Limb (tissue), 2 donors: ENCODE measurements around the gene HS3ST6.
A peak's percentile ranks its signal among the peaks of the same experiment; 100 is the strongest.
"Not testable (repeated sequence)": the region's sequence is repeated elsewhere in the genome, so short reads cannot be mapped to it uniquely, and the experiment has no call there.

Experiments
- DNase-seq, 2 donors: peaks; one replicate each; pipeline ENCODE4 v3.0.0-alpha.2; 2016; ENCODE audit errors: extremely low spot score in 2 of 2

Gene HS3ST6

DNA sequence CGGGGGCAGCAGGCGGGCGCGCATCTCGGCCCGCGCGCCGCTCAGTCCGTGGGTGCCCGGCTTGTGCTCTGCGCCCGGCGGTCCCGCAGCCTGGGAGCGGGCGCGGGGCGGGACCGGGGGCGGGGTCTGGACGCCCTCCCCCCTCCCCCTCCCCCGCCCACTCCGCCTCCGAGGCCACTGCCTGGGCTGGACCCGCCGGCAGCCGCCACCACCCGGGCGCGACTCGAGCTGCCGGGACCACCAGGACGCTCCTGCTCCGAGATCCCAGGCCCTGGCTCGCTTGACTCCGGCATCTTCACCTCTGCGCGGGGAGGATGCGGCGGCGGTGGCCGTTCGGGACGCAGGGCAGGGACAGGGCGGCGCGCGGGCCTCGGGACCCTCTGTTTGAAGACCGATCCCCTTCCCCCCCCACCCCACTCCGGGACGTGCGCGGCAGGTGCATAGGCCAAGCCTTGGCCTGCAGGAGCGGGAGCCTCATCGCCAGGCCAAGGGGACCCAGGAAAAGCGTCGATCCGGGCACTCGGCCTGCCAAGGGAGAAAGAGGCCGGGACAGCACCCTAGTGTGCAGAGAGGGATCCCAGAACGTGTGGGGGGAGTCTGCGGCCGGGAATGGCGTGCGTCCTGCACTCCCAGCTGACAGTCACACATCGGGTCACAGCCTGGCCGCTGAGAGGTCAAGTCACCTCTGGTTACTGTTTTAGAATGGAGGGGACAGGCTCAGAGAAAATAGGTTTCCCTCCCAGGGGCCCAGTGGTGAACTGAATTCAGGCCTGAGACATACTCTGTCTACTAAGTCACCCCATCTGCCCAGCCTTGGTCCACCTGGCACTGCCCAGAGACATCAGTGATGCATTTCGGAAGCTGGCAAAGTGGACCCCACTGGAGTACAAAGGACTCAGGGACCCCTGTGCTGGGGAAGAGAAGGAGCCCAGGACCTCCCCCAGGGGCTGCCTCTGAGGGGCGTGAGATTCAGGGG lies at the start of gene HS3ST6:
HS3ST6 (minus strand) TSS at position 65 of the 976 bp plus-strand sequence. CDS start 92 bp downstream, outside the sequence.
- peak in 1 of 2 donors; percentile 51 for DNase-seq

DNA sequence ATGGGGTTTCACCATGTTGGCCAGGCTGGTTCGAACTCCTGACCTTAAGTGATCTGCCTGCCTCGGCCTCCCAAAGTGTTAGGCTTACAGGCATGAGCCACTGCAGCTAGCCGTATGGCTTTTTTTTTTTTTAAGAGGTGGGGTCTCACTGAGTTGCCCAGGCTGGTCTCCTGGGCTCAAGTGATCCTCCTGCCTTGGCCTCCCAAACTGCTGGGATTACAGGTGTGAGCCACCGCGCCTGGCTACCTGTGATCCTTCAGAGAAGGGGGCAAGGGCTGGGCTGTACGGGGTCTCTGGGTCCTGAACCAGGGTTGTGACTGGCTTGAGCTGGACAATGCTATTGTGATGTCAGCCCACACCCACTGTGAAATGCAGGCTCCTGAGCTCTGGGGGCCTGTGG lies 48.2 kb upstream of the HS3ST6 start, which contains the start of gene RNF151:
RNF151 (plus strand) TSS at position 397 of the 400 bp plus-strand sequence. CDS start 26 bp downstream, outside the sequence.
- no peak for DNase-seq

DNA sequence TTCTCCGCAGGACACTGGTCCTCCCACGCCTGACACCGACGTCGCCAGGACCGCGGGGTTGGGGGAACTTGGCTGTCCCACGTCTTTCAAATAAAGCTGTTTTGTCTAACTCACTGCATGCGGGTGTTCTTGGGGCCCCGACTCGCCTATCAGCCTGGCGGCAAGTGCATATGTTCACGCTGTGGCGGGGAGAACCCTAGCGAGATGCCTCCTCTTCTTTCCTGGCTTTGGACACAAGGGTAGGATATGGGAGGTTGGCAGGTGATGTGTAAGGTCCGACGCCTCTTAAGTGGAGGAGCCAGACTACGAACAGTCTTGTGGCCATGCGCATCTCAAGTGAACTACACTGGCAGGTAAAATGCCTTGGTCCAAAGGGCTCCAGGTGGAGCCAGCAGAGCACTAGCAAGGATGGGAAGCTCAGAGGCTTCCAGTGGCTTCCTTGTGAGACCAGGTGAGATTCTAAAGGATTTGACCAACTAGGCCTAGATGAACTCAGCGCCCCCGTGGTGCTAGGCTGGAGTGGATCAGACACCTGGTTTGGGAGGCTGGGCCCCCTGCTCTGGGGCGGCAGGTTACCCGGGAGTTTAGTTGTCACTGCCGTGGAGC lies 47.3 kb upstream of the HS3ST6 start:
- DNase-seq: no peak

DNA sequence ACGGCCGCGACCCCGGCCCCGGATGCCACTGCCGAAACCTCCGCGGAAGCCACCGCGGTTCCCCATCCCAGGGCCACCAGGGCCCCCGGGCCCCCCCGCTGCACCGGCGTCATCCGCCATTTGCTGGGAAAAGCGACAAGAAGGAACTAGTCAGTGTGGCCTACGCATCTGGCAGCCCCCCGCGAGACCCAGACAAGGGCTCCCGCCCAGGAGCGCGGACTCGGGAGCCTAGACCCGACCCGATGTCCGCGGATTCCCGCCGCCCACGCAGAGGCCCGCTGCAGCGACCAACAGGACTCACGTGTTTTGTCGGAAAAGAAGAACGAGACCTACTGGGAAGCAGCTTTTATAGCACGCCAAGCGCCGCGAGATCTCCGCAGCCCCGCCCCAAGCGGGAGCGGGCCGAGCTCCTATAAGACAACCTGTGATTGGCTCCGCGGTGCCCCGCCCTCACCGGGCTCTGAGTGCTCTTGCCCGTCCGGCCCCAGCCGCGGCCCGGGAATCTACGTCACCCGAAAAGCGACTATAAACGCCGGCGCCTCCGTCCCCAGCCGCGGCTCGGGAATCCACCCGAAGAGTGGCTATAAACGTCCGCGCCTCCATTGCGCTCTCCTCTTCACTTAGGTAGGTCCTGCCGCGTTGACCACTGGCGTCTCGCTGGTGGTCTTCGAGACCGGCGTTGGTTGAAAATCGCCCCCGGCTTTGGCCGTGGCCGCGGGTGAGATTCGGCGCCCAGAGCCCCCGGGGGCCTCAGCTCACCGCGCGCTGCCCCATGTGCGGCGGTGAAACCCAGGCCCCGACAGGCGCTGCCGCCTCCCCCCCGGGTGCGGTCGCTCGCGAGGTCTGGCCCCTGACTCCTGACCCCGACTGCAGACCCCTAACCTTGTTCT lies 46.5 kb upstream of the HS3ST6 start, which contains the start of gene RPS2:
RPS2 (minus strand) TSS at position 321 of the 890 bp plus-strand sequence; CDS start at position 120, 201 bp downstream.
- peak; percentile 99 for DNase-seq

DNA sequence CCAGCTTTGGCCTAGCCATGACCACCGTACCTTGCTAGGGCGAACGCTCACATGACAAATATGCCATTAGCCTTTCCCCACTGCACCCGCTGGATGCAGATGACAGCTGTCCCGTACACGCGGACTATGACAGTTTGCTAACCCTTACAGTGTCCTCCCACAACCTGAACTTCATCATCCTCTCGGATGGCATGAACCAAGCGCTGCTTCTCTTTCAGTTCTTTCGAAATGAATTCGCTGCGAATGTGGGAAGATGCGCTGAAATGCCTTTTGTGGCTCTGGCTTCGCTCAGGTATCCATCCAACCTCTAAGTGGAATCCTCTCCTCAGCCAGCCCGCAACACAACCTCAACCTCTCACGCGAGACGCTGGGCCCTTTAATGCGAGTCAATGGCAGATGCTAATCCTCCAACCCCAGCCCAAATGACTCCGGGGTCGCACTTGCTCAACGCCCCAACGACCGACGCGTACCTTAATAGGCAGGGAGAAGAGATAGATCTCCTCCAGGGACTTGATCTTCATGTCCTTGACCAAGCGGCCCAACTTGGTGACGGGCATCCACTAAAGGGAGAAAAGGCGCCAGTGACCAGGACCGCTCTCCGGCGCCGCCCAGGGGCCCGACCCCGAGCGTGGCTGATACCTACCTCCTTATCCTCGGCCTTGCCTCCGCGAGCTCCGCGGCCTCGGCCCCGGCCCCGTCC lies 45.7 kb upstream of the HS3ST6 start:
- DNase-seq: no peak

DNA sequence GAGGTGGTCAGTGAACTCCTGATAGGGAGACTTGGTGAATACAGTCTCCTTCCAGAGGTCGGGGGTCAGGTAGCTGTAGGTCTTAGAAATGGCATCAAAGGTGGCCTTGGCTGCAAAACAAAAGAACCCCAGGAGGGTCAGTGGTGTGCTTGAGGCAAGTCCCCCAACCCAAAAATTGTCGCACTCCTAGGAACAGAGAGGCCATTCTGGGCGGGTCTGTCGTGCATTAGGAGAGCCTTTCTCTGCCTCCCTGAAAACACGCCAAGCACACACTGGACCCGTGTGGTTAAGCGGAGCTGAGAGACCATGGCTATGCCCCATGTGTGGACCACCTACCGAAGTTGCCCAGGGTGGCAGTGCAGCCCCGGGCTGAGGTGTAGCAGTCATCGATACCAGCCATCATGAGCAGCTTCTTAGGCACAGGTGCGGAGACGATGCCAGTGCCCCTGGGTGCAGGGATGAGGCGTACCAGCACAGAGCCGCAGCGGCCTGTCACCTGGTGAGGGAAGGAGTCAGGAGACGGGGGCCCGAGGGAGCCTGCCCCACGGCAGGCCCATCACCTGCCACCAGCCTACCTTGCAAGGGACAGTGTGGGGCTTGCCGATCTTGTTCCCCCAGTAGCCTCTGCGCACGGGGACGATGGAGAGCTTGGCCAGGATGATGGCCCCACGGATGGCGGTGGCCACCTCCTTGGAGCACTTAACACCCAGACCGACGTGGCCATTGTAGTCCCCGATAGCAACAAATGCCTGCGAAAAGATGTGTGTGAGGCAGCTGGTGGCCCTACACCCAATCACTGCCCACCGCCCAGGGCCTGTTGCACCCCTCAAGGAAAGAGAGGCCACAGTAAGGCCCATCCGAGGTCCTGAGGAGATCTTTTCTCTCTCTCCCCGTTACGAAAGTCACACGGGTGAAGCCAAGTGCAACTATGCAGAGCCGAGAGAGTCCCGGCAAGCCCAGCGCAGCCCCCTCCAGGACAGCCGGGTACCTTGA lies 44.2 kb upstream of the HS3ST6 start:
- DNase-seq: not testable (repeated sequence)

DNA sequence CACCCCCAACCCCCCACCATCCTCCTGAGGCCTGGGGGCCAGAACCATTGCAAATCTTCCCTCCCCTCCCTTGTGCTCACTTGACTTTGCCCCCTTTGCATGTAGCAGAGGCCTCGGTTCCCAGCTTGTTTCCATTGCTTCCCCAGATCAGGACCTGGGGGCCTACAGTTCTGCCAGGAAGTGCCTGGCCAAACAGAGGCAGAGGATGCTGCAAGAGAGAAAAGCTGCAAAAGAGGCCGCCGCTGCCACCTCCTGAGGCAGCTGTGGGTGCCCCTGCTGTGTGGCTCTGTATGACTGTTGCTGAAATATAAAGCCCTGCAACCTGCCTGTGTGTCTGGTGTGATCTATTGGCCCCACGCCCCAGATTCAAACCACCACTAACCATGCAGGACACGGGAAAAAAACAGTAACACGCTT lies 43.4 kb upstream of the HS3ST6 start:
- DNase-seq: no peak

DNA sequence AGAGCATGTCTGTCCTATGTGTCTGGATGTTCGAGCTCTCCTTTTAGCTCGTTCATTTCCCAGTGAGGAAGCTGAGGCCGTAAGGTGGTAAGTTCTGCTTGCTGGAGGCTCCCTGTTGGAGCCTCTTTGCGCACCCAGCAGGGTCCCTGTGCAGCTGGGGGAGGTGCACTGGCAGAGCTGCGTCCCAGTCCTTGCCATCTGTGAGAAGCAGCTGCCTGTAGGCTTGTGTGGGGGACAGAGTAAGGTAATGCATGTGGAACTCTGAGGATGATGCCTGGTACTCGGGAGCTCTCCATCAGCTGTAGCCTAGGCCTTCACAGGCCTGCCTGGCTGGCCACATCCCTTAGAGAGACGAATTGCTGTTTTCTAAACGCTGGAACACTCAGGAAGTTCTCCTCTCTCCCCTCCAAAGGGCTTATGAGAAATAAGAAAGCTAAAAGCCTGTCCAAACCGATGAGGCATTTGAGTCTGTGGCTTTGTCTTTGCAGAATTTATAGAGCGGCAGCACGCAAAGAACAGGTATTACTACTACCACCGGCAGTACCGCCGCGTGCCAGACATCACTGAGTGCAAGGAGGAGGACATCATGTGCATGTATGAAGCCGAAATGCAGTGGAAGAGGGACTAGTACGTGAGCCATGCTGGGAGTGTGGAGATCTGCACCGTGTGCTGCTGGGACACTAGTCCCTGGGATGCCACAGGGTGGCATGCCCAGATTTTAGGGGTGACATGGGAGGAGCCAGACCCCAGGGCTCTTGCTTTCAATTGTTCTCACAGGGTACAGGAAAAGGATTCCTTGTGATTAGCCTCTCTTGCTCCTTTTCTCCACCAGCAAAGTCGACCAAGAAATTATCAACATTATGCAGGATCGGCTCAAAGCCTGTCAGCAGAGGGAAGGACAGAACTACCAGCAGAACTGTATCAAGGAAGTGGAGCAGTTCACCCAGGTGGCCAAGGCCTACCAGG lies 42.7 kb upstream of the HS3ST6 start:
- no peak for DNase-seq

DNA sequence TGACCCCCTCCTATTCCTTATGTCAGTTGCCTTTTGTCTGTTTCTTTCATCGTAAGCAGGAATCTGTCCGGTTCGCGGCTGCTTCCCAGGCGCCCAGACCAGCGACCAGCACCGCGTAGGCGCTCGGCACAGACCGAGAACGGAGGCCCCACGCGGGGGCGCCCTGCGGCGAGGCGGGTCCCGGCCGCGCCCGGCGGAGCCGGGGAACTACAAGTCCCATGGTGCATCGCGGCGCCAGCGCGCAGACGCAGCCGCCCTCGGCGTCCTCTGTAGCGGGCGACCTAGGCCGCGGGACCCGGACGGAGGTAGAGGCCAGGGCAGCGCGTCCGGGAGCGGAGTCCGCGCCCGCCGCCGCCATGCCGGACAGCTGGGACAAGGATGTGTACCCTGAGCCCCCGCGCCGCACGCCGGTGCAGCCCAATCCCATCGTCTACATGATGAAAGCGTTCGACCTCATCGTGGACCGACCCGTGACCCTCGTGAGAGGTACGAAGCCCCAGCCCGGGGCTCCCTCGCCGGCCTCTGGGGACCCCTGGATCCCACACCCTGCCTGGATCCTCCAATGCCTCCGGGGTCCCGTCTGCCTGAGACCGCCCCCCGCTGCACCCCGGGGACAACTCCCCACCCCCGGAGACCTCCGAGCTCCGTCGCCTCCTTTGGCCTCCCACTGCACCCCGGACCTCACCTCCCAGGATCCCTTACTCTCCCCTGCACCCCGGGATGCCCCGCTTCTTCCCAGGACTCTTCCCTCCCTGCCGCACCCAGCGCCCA lies 41.2 kb upstream of the HS3ST6 start, which contains the start of gene NDUFB10:
NDUFB10 (plus strand) TSS at position 270 of the 771 bp plus-strand sequence; CDS start at position 357, 87 bp downstream.
- peak; percentile 89 to 94 for DNase-seq

DNA sequence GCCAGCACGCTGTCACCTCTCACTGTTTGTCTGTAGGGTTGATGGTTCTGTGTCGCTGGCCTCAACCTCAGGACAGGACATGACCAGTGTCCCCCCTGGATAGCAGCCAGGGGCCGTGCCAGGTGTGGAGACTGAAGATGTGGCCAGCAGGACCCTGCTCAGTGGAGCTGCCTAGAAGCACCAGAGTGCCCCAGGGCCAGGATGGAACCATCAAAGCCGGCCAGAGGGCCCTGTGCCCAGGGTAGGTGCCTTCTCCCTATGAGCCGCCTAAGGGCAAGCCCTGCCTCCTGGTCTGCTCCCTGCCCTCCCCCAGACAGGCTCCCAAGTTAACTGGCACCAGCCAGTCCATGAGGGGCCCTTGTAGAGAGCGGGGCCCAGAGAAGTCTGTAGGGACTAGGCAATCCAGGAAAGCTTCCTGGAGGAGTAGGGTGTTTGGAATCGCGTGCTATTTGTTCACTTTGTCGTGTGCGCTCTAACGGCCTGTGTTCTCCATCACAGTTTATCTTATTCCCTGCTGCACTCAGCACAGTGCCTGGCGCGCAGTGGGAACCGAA lies 40.6 kb upstream of the HS3ST6 start:
- DNase-seq: no peak

GRCh38 chr16:1958143-1958491 lies 39.9 kb upstream of the HS3ST6 start:
- not testable (repeated sequence) for DNase-seq

DNA sequence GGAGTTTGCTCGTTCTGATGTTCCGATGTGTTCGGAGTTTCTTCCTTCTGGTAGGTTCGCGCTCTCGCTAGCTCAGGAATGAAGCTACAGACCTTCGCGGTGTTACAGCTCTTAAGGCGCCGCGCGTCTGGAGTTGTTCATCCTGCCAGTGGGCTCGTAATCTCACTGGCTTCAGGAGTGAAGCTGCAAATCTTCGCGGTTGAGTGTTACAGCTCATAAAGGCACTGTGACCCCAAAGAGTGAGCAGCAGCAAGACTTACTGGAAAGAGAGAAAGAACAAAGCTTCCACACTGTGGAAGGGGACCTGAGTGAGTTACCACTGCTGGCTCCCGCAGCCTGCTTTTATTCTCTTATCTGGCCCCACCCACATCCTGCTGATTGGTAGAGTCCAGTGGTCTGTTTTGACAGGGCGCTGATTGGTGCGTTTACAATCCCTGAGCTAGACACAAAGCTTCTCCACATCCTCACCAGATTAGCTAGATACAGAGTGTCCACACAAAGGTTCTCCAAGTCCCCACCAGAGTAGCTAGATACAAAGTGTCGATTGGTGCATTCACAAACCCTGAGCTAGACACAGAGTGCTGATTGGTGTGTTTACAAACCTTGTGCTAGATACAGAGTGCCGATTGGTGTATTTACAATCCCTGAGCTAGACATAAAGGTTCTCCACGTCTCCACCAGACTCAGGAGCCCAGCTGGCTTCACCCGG lies 39.4 kb upstream of the HS3ST6 start:
- not testable (repeated sequence) for DNase-seq

DNA sequence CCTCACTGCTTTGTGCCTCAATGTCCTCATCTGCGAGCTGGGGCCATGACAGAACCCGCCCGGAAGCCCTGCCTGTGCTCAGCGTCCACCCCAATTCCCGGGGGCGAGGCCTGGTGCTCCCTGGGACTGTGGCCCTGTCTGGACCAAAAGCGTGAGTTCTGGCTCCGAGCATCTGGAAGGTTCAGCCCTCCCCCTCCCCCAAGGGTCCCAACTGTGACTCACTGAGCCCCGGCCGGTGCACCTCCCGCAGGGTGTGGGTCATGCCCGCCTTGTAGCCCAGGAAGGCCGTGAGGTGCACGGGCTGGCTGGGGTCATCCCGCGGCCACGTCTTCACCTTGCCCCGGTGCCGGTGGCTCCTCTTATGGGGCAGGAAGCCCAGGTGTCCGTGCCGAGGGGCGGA lies 35.5 kb upstream of the HS3ST6 start:
- no peak for DNase-seq

- no peak for DNase-seq
Observed at GRCh38 chr16:1950559-1950958, 32.3 kb upstream of the HS3ST6 start.

DNA sequence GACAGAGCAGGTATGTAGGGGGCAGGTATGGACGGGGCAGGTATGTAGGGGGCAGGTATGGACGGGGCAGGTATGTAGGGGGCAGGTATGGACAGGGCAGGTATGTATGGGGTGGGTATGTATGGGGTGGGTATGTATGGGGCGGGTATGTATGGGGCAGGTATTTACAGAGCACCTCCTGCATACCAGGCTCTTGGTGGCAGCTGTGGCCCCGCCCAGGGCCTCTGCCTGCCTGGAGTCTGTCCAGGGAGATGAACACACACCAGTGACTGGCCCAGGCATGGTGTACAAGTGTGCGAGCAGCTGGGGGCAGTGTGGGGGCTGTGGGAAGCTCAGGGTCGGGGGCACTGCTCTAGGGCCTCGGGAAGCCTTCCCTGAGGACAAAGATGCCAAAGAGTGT lies 31.8 kb upstream of the HS3ST6 start:
- no peak for DNase-seq

- no peak for DNase-seq
Observed at GRCh38 chr16:1949507-1949906, 31.3 kb upstream of the HS3ST6 start.

DNA sequence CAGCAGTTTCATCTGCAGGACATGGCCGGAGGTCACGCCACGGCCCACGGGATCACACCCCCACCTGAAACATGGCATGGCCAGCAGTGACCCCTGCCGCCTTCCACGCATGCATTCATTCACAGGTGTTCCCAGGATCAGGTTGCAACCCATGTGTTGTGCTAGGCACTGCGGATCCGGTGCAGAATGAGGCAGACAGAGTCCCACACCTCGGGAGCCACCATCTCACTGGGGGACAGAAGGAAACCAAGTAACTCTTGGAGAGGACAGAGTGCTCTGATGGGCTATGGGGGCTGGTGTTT lies 29.1 kb upstream of the HS3ST6 start:
- DNase-seq: no peak
